Retinal pigment epithelial cell (primary cell): ENCODE data around the gene VPS50.

Experiments
- DNase-seq: peaks from one replicate; pipeline ENCODE4 v3.0.0-alpha.2; 2010; ENCODE audit warnings: low read depth
- H3K4me3 ChIP-seq: 2 replicates; pipeline ENCODE4 v1.5.1; 2011; ENCODE audit warnings: mild to moderate bottlenecking, low read length, control low read depth, moderate library complexity
- CTCF ChIP-seq: conservative IDR thresholded peaks from 2 replicates; pipeline ENCODE4 v1.5.1; 2011; ENCODE audit warnings: low read depth, low read length, control low read depth, inconsistent platforms

VPS50 gene

GRCh38 chr7:93231799-93232672 is at the start of gene VPS50:
Gene VPS50 (plus strand): TSS chr7:93232366. CDS start chr7:93232468, 102 bp downstream.
- peak; percentile 85 for DNase-seq
- no peak for TF ChIP-seq CTCF
- H3K4me3 ChIP-seq, result peak within 1 kb of the TSS; percentile 96

- DNase-seq, result no peak
- no peak overlapping the region for H3K4me3 ChIP-seq
- TF ChIP-seq CTCF, result no peak
These were observed 46.7 kb upstream of the VPS50 start for GRCh38 chr7:93185303-93186027.

- no peak overlapping the region for H3K4me3 ChIP-seq
- DNase-seq, result no peak
- TF ChIP-seq CTCF, result no peak
These were observed 43.1 kb upstream of the VPS50 start for GRCh38 chr7:93188870-93189634.

- TF ChIP-seq CTCF, result no peak
- H3K4me3 ChIP-seq, result no peak overlapping the region
- DNase-seq, result no peak
These were observed 37.8 kb upstream of the VPS50 start for GRCh38 chr7:93194386-93194785.

GRCh38 chr7:93196336-93196735 is 35.8 kb upstream of the VPS50 start:
- no peak for DNase-seq
- no peak for TF ChIP-seq CTCF
- no peak overlapping the region for H3K4me3 ChIP-seq

GRCh38 chr7:93198472-93198871 is 33.7 kb upstream of the VPS50 start:
- TF ChIP-seq CTCF, result no peak

More at GRCh38 chr7:93198472-93198871, 33.7 kb upstream of the VPS50 start:
- no peak overlapping the region for H3K4me3 ChIP-seq
- no peak for DNase-seq
